Stimulated activated naive CD8-positive, alpha-beta T cell treated with anti-CD3 and anti-CD28 coated beads, Interleukin-15, amount 100 ng/mL, for 72 hours (primary cell): ENCODE data around the gene GPRC5D.

ENCODE experiments used
- ATAC-seq: fragments of 150-1000 bp; cut with Tn5 transposase; 2 replicates; pipeline ENCODE4 v1.10.0; 2021; ENCODE audit warnings: mild to moderate bottlenecking, moderate library complexity
- DNase-seq, 2 donors: peaks; one replicate each; pipeline ENCODE4 v3.0.0; 2021 to 2022
- H3K27ac Mint-ChIP-seq, 2 donors: one replicate each; pipeline ENCODE4 v1.8.0; 2022; ENCODE audit warnings: mild to moderate bottlenecking in 2 of 2, mixed read lengths in 2 of 2, moderate library complexity in 2 of 2
- H3K27me3 Mint-ChIP-seq: one replicate; pipeline ENCODE4 v1.8.0; 2022; ENCODE audit warnings: mixed read lengths
- H3K4me1 Mint-ChIP-seq: one replicate; pipeline ENCODE4 v1.8.0; 2022; ENCODE audit warnings: mild to moderate bottlenecking, mixed read lengths
- H3K4me3 Mint-ChIP-seq, 2 donors: one replicate each; pipeline ENCODE4 v1.8.0; 2022; ENCODE audit warnings: mild to moderate bottlenecking in 2 of 2, mixed read lengths in 2 of 2, moderate library complexity in 1 of 2
- H3K9me3 Mint-ChIP-seq, 2 donors: one replicate each; pipeline ENCODE4 v1.8.0; 2022; ENCODE audit warnings: mixed read lengths in 2 of 2

GPRC5D gene

DNA sequence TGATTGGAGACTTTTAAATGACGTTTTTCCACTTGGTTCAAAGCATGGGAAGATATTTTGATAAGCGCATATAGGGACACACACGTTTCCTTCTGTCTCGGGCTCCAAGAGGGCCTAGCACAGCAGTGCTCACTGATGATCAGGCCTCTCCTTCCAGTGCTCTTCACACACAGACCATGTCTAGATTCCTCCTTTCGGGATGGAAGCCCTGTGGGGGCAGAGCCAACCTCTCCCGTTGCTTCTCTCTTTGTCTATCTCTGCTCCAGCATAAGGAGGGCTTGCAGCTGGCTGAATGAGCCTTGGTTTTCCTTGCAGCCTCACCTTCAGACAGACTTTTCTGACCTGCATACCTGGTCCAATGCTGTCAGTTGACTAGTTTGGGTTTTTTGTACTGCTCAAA is 22.3 kb downstream of the GPRC5D start:
- Mint-ChIP-seq H3K27ac (peak overlapping the region in 1 of 2 donors; percentile 4), H3K9me3 (no peaks in the 10 kb centered on the region), H3K4me3 (no peak overlapping the region), H3K4me1 (no peaks in the 10 kb centered on the region), H3K27me3 (no peaks in the 10 kb centered on the region)
- DNase-seq (no peak), ATAC-seq (no peak)

GRCh38 chr12:12927211-12928079 is 24.5 kb downstream of the GPRC5D start:
- Mint-ChIP-seq H3K27me3 (no peaks in the 10 kb centered on the region), H3K27ac (peak overlapping the region in 1 of 2 donors; percentile 86), H3K4me3 (peak overlapping the region; percentile 8 to 40), H3K4me1 (no peaks in the 10 kb centered on the region), H3K9me3 (no peaks in the 10 kb centered on the region)
- ATAC-seq (peak; percentile 80), DNase-seq (peak; percentile 50 to 71)

DNA sequence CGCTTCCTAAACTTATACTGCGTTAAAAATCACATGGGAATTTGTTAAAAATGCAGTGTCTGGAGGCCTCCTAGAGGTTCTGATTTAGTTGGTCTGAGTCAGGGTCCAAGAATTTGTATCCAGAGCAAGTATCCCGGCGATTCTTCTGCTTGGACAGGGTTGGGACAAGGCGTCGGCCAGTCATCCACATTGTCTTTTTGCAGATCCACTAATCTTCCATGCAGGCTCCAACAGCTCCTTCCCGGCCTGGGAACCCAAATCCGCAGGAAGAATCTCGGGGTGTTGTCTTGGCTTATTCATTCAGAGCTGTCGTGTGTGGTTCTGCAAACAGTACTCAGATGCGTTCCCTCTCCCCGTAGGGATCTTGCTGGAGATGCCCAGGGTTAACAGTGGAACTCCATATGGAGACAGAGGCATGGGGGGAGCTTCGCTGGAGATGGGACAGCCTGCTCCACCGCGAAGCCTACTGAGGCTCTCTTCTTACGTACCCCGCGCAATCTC is 25.3 kb downstream of the GPRC5D start:
- Mint-ChIP-seq H3K27ac (peak overlapping the region in 1 of 2 donors; percentile 3), H3K9me3 (no peaks in the 10 kb centered on the region), H3K4me1 (no peaks in the 10 kb centered on the region), H3K27me3 (no peaks in the 10 kb centered on the region), H3K4me3 (no peak overlapping the region)
- DNase-seq, result no peak
- ATAC-seq, result no peak

DNA sequence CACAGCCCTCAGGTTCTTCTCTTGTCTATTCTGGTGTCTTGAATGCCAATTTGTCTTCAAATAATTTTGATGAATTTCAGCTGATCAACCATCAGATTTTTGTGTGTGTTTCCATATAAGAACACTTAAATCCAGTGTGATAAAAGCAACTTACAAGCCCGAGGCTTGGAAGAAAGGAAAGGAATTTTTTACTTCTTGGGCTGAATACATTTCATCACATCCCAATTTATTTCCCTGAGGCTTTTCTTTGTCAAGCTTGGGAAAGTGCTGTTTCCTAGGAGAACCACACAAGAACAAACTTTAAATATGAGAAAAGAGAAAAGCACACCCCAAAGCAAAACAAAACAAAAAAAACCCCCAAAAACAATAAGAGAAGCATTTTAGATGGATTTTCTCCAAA is 26.6 kb downstream of the GPRC5D start:
- ATAC-seq (no peak), DNase-seq (no peak)
- no peaks in the 10 kb centered on the region for H3K9me3 Mint-ChIP-seq
- no peak overlapping the region for H3K27ac Mint-ChIP-seq
- no peak overlapping the region for H3K4me3 Mint-ChIP-seq
- no peaks in the 10 kb centered on the region for H3K4me1 Mint-ChIP-seq
- no peaks in the 10 kb centered on the region for H3K27me3 Mint-ChIP-seq

DNA sequence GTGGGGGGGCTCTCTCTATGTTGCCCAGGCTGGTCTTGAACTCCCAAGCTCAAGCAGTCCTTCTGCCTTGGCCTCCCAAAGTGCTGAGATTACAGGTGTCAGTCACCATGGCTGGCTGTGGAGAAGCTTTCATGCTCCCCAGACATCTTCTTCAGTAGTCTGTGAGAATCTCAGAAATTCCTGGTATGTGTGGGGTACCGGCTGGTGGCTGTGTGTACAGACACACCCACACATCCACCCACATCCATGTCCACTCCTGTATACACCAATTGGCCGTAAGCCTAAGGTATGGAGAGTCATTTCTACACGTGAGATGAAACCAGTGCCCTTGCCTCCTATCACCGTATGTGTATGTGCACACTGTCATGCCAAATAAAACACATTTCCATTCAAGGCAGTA is 27.8 kb downstream of the GPRC5D start:
- DNase-seq (no peak), ATAC-seq (no peak)
- Mint-ChIP-seq H3K4me1 (no peaks in the 10 kb centered on the region), H3K4me3 (no peak overlapping the region), H3K27me3 (no peaks in the 10 kb centered on the region), H3K9me3 (no peaks in the 10 kb centered on the region), H3K27ac (no peak overlapping the region)

DNA sequence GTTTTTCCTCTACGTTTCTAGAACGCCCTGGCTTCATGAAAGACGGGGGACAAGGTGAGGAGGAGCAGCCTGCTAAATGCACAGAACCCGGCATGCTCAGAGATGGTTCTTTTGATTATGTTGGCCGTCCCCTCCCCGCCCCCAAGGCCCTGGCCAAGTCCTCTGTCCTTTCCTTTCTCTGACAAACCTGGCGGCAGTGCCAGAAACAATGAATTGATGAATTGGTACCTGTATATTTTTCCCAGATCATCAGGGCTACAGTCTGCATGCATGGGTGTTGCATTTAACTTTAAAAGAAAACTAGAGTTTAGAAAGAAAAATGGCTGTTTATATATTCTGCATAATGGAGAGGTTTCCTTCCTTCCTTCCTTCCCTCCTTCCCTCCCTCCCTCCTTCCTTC is 29.0 kb downstream of the GPRC5D start:
- peaks cover 8% of the 10 kb centered on the region for H3K27me3 Mint-ChIP-seq
- no peaks in the 10 kb centered on the region for H3K4me1 Mint-ChIP-seq
- ATAC-seq (no peak), DNase-seq (no peak)
- no peaks in the 10 kb centered on the region for H3K9me3 Mint-ChIP-seq
- no peak overlapping the region for H3K27ac Mint-ChIP-seq
- no peak overlapping the region for H3K4me3 Mint-ChIP-seq

DNA sequence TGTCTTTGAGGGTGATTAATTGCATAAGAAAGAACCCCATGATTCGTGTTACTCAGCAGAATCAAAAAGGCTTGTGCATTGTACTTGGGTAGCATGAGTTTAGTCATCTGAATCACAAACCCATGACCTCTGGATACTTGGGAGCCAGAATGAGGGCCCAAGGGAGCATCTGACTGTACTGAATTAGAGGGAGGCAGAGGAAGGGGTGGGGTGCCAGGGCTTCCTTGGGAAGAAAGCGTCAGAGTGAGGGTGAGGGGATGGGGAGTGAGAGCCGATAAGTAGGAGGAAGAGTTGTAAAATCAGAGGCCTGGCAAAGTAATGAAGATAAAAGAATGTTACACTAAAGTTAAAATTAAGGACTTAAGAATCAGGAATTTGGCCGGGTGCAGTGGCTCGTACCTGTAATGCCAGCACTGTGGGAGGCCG is 29.8 kb downstream of the GPRC5D start:
- DNase-seq, result no peak
- Mint-ChIP-seq H3K9me3 (no peaks in the 10 kb centered on the region), H3K4me3 (no peak overlapping the region), H3K27me3 (peaks cover 14% of the 10 kb centered on the region), H3K4me1 (no peaks in the 10 kb centered on the region), H3K27ac (no peak overlapping the region)
- ATAC-seq, result no peak

- Mint-ChIP-seq H3K4me1 (peaks cover 10% of the 10 kb centered on the region), H3K27ac (no peak overlapping the region)
Observed at GRCh38 chr12:12919666-12920435, 32.1 kb downstream of the GPRC5D start.

GRCh38 chr12:12918781-12919389 is 33.1 kb downstream of the GPRC5D start:
- H3K4me3 Mint-ChIP-seq, result no peak overlapping the region
- H3K27ac Mint-ChIP-seq, result no peak overlapping the region
- no peak for ATAC-seq
- peaks cover 10% of the 10 kb centered on the region for H3K4me1 Mint-ChIP-seq
- DNase-seq, result no peak
- H3K27me3 Mint-ChIP-seq, result peaks cover 26% of the 10 kb centered on the region
- H3K9me3 Mint-ChIP-seq, result no peaks in the 10 kb centered on the region

More at GRCh38 chr12:12919666-12920435, 32.1 kb downstream of the GPRC5D start:
- no peak overlapping the region for H3K4me3 Mint-ChIP-seq
- peaks cover 26% of the 10 kb centered on the region for H3K27me3 Mint-ChIP-seq
- ATAC-seq, result no peak
- H3K9me3 Mint-ChIP-seq, result no peaks in the 10 kb centered on the region
- no peak for DNase-seq

GRCh38 chr12:12917517-12917916 is 34.5 kb downstream of the GPRC5D start:
- DNase-seq (no peak), ATAC-seq (no peak)
- Mint-ChIP-seq H3K27me3 (peaks cover 26% of the 10 kb centered on the region), H3K4me1 (peaks cover 10% of the 10 kb centered on the region), H3K4me3 (no peak overlapping the region), H3K9me3 (no peaks in the 10 kb centered on the region), H3K27ac (no peak overlapping the region)

DNA sequence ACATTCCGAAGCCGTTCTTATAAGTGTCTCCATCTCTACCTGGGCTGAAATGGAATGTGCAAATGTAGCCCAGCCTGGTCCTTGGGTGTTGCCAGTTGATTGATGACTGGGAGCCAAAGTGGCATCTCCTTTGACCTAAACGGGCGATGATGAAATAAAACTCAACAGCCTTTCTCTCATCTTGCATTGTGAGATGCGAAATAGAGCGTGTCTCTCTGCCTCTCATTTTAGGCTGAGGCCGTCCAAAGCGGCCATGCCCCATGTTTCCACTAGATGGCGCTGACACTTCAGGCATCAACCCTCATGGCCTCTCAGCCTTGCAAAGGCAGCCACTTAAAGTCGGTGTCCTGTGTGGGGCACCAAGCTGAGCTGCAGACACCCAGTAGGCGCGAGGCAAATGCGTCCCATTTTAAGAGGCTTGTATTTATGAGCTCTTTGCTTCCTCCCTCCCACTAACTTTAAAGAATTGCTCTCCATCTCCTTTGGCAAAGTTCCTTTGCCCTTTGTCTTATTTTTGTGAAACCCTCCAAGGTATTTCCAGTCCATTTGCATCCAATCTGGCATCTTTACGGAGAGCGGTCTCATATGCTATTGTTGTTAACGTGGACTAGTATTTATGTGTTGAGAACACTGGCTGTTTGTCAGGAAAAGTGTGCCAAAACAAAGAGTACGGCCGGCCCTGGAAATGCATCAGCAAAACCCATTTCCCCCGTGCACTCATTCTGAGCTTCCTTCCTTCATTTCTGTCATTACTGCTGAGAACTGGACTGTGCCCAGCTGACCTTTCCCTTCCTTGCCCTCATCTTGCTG is 35.6 kb downstream of the GPRC5D start:
- ATAC-seq (peak; percentile 97), DNase-seq (peak; percentile 85 to 86)
- Mint-ChIP-seq H3K4me3 (peak overlapping the region; percentile 31 to 33), H3K27me3 (peaks cover 26% of the 10 kb centered on the region), H3K4me1 (peaks cover 10% of the 10 kb centered on the region), H3K27ac (no peak overlapping the region), H3K9me3 (no peaks in the 10 kb centered on the region)

GRCh38 chr12:12915656-12916055 is 36.3 kb downstream of the GPRC5D start:
- Mint-ChIP-seq H3K4me3 (no peak overlapping the region), H3K27ac (no peak overlapping the region), H3K9me3 (no peaks in the 10 kb centered on the region), H3K4me1 (peaks cover 14% of the 10 kb centered on the region), H3K27me3 (peaks cover 26% of the 10 kb centered on the region)
- no peak for DNase-seq
- ATAC-seq, result no peak

GRCh38 chr12:12912711-12913110 is 39.3 kb downstream of the GPRC5D start:
- no peaks in the 10 kb centered on the region for H3K9me3 Mint-ChIP-seq
- peak overlapping the region in 1 of 2 donors; percentile 8 for H3K27ac Mint-ChIP-seq
- DNase-seq, result no peak
- peaks cover 34% of the 10 kb centered on the region for H3K4me1 Mint-ChIP-seq
- no peak overlapping the region for H3K4me3 Mint-ChIP-seq
- H3K27me3 Mint-ChIP-seq, result peaks cover 17% of the 10 kb centered on the region
- no peak for ATAC-seq

- Mint-ChIP-seq H3K27me3 (peaks cover 12% of the 10 kb centered on the region), H3K9me3 (no peaks in the 10 kb centered on the region), H3K27ac (no peak overlapping the region), H3K4me1 (peaks cover 24% of the 10 kb centered on the region), H3K4me3 (no peak overlapping the region)
- ATAC-seq (no peak), DNase-seq (no peak)
Observed at GRCh38 chr12:12909995-12910420, 42.0 kb downstream of the GPRC5D start.
